GM12878 (cell line): ENCODE results near the gene KIF25. TPM values are rescaled to one million over a fixed set of nuclear protein-coding genes. Genes with fewer than 3 reads are reported as not detected.

Experiments
- ATAC-seq: fragments of 200-7000 bp; cut with Tn5 transposase; 3 replicates; pipeline ENCODE4 v1.9.1; 2020; ENCODE audit warnings: mild to moderate bottlenecking, moderate library complexity
- BruUV-seq: library from RNA; stranded (reverse); fragments of 400-500 nt; replicated peaks from 2 replicates; lab custom pipeline; 2021; lab: Mats Ljungman, UMichigan
- CTCF ChIA-PET: fragments of 300-600 bp; sonication (Branson Sonifier 250); formaldehyde crosslinking; extraction: SDS; loops from one replicate; lab custom pipeline; 2021; ENCODE audit warnings: inconsistent platforms; lab: Yijun Ruan, JAX
- POLR2A ChIA-PET: fragments of 350-600 bp; formaldehyde crosslinking; extraction: SDS; loops from one replicate; lab custom pipeline; 2021; ENCODE audit warnings: inconsistent platforms; lab: Charles Lee
- RAD21 ChIA-PET: fragments of 300-600 bp; sonication (Branson Sonifier 250); formaldehyde crosslinking; loops from one replicate; lab custom pipeline; 2023; ENCODE audit warnings: antibody characterized with exemption; ENCODE audit not compliant: unreplicated experiment; lab: Charles Lee
- SMC1A ChIA-PET: fragments of 300-600 bp; sonication (Branson Sonifier 250); formaldehyde crosslinking; loops from one replicate; lab custom pipeline; 2023; ENCODE audit not compliant: unreplicated experiment, uncharacterized antibody; lab: Charles Lee
- DNase-seq: peaks from one replicate; pipeline ENCODE4 v3.0.0-alpha.2; 2011; ENCODE audit warnings: low read depth, low spot score
- FAIRE-seq: peaks from 3 replicates; lab custom pipeline; 2011; peaks lifted over from hg19 to GRCh38; lab: Jason Lieb, UNC
- H2AFZ ChIP-seq: 2 replicates; pipeline ENCODE4 v1.6.0; 2011; ENCODE audit warnings: low read depth, low read length, control low read depth; ENCODE audit not compliant: control insufficient read depth
- H3K27ac ChIP-seq: 2 replicates; pipeline ENCODE4 v1.5.1; 2011; ENCODE audit warnings: control low read depth; ENCODE audit not compliant: control insufficient read depth, insufficient read depth
- H3K27me3 ChIP-seq, 2 experiments: replicated peaks in 1 of 2; 2 replicates each; pipeline versions ENCODE4 v1.6.0 to v1.6.1; 2011; ENCODE audit warnings: low read length in 1 of 2; ENCODE audit not compliant: control insufficient read depth in 2 of 2, insufficient read depth in 2 of 2
- H3K36me3 ChIP-seq, 2 experiments: 2 replicates each; pipeline ENCODE4 v1.5.1; 2011; ENCODE audit warnings: low read length in 1 of 2; ENCODE audit not compliant: control insufficient read depth in 2 of 2, insufficient read depth in 2 of 2
- H3K4me1 ChIP-seq: 2 replicates; pipeline ENCODE4 v1.6.1; 2011; ENCODE audit warnings: mild to moderate bottlenecking, low read length, moderate library complexity, mixed read lengths; ENCODE audit not compliant: control insufficient read depth, insufficient read depth
- H3K4me2 ChIP-seq: 2 replicates; pipeline ENCODE4 v1.6.0; 2011; ENCODE audit warnings: control low read depth; ENCODE audit not compliant: control insufficient read depth, insufficient read depth
- H3K4me3 ChIP-seq: fragments of 200-600 bp; sonication (generic); 2 replicates; pipeline ENCODE4 v1.5.1; 2016
- H3K79me2 ChIP-seq: 2 replicates; pipeline ENCODE4 v1.6.0; 2011; ENCODE audit warnings: low read length; ENCODE audit not compliant: control insufficient read depth, insufficient read depth
- H3K9ac ChIP-seq: 2 replicates; pipeline ENCODE4 v1.8.0; 2011; ENCODE audit warnings: low read length, control low read depth, mixed read lengths; ENCODE audit not compliant: control insufficient read depth, insufficient read depth
- H3K9me3 ChIP-seq: replicated peaks from 3 replicates; pipeline ENCODE4 v1.5.1; 2011; ENCODE audit warnings: mild to moderate bottlenecking, low read length; ENCODE audit not compliant: control insufficient read depth, insufficient read depth
- H4K20me1 ChIP-seq: 2 replicates; pipeline ENCODE4 v1.6.0; 2011; ENCODE audit not compliant: control insufficient read depth, insufficient read depth
- BRCA1 ChIP-seq: IDR thresholded peaks from 2 replicates; pipeline ENCODE4 v1.6.1; 2011; ENCODE audit warnings: low read depth, low read length, improper control_type of control experiment
- CTCF ChIP-seq, 3 experiments: IDR thresholded peaks in 2 of 3; conservative IDR thresholded peaks in 1 of 3; 2 replicates each; pipeline ENCODE4 v1.5.1; 2011; ENCODE audit warnings: low read depth in 3 of 3, low read length in 3 of 3, mild to moderate bottlenecking in 3 of 3, control low read depth in 2 of 3, moderate library complexity in 2 of 3, inconsistent platforms in 1 of 3, mixed read lengths in 1 of 3; ENCODE audit not compliant: control insufficient read depth in 2 of 3, insufficient read depth in 1 of 3; ENCODE audit errors: extremely low read depth in 1 of 3
- MEF2A ChIP-seq: IDR thresholded peaks from 2 replicates; pipeline ENCODE4 v1.6.1; 2011; ENCODE audit warnings: low read depth, mild to moderate bottlenecking, low read length, moderate library complexity; ENCODE audit not compliant: insufficient read depth
- RFX5 ChIP-seq: IDR thresholded peaks from 2 replicates; pipeline ENCODE4 v1.6.1; 2011; ENCODE audit warnings: low read depth, low read length, improper control_type of control experiment
- SUPT20H ChIP-seq: IDR thresholded peaks from 2 replicates; pipeline ENCODE4 v1.6.1; 2011; ENCODE audit warnings: low read depth, mild to moderate bottlenecking, low read length, moderate library complexity, borderline replicate concordance; ENCODE audit not compliant: control insufficient read depth
- TCF3 ChIP-seq: IDR thresholded peaks from 2 replicates; pipeline ENCODE4 v1.6.1; 2012; ENCODE audit warnings: low read depth, mild to moderate bottlenecking, low read length, borderline replicate concordance; ENCODE audit not compliant: insufficient read depth
- ZNF217 ChIP-seq: fragments of 450-650 bp; IDR thresholded peaks from 2 replicates; pipeline ENCODE4 v1.6.1; 2017; ENCODE audit warnings: antibody characterized with exemption, mild to moderate bottlenecking
- WGBS: methylation state at CpG from one replicate; pipeline ENCODE4 v1.1.6; 2016; ENCODE audit warnings: low lambda C conversion rate; ENCODE audit not compliant: insufficient replicate concordance, insufficient coverage; ENCODE audit errors: missing lambda C conversion rate; 5-methylcytosine and 5-hydroxymethylcytosine counted together
- in situ Hi-C: fragments of 300-500 bp; cut with MboI; formaldehyde crosslinking; loops from 9 replicates; pipeline ENCODE4 v1.14.3; 2018; ENCODE audit warnings: mixed read lengths
- intact Hi-C: fragments of 100-400 bp; cut with micrococcal nuclease; formaldehyde crosslinking; loops from one replicate; pipeline ENCODE4 v1.14.2; 2022; ENCODE audit not compliant: unreplicated experiment
- polyA plus RNA-seq, 11 experiments: library from polyadenylated mRNA; depleted of rRNA in 4 of 11; unstranded in 6 of 11; stranded (reverse) in 5 of 11; fragments of >200 nt; fragmentation: Nextera tagmentation in 4 of 11; fragmentation: Illumina TruSeq in 1 of 11; extraction: Ambion mirVana in 4 of 11; extraction: Trizol in 1 of 11; gene quantifications; 1 replicate in 1 of 11; 2 replicates in 10 of 11; pipeline versions ENCODE4 v1.2.1 to v1.2.3, GENCODE V29; 2011 to 2016; ENCODE audit warnings: inconsistent platforms in 2 of 11, missing spikeins in 2 of 11, low read depth in 1 of 11
- total RNA-seq, 4 experiments: library from RNA; depleted of rRNA in 3 of 4; stranded (reverse); fragments of >200 nt in 3 of 4; fragmentation: Illumina TruSeq in 1 of 4; extraction: Trizol in 1 of 4; gene quantifications; 2 replicates each; pipeline versions ENCODE4 v1.2.1 to v1.2.3, GENCODE V29; 2013 to 2021

The KIF25 gene
- total and polyA plus RNA-seq, 10 of the 15 experiments (the other 5 are each of a cell fraction or from before 2014, with no cell fraction given): not detected

GRCh38 chr6:168071620-168072019 is 74.1 kb downstream of the KIF25 start:
- H3K4me3 ChIP-seq: no peak overlapping the region
- SMC1A ChIA-PET: no interaction called here
- H3K36me3 ChIP-seq: no peaks in the 10 kb centered on the region
- H3K27me3 ChIP-seq: no peaks in the 10 kb centered on the region
- no peak for TF ChIP-seq ZNF217
- 0 out of 6 replicates have a peak, but pooled peaks of 1 of the 3 experiments have one; percentile 12 for TF ChIP-seq CTCF (IDR thresholded peaks at IDR 0.05 in 2 of 3, conservative IDR thresholded peaks at IDR 0.05 in 1 of 3; ENCODE audit: control insufficient read depth in 2 of 3, extremely low read depth in 1 of 3, insufficient read depth in 1 of 3, low read depth in 3 of 3, low read length in 3 of 3)
- no peak for TF ChIP-seq BRCA1
- no peak for TF ChIP-seq TCF3
- TF ChIP-seq MEF2A: no peak
- TF ChIP-seq RFX5: no peak
- no peak for TF ChIP-seq SUPT20H
- TF ChIP-seq, all 136 proteins: peak for 1
- RAD21 ChIA-PET: no interaction called here
- DNase-seq (no peak), FAIRE-seq (no peak), ATAC-seq (peak; percentile 51; the same call in 2 of the 3 replicates)
- Histone ChIP-seq H3K27ac (no peak overlapping the region), H4K20me1 (no peaks in the 10 kb centered on the region), H3K4me2 (no peak overlapping the region), H3K9ac (no peak overlapping the region), H2AFZ (no peak overlapping the region), H3K4me1 (no peaks in the 10 kb centered on the region), H3K79me2 (no peaks in the 10 kb centered on the region), H3K9me3 (no peaks in the 10 kb centered on the region)
- intact Hi-C loops: no loop called here
- CTCF ChIA-PET: no interaction called here
- in situ Hi-C loops: no loop called here
- POLR2A ChIA-PET: no interaction called here
- WGBS: 24% methylated on average over 9 of the region's 9 CpGs
- BruUV-seq: no TSS peak
